Small intestine (tissue), 7 donors: ENCODE measurements around the gene CCL27. TPM values are rescaled to one million over a fixed set of nuclear protein-coding genes. Genes with fewer than 3 reads are reported as not detected.

Source experiments
- DNase-seq, 2 donors: peaks; one replicate each; pipeline versions ENCODE4 v3.0.0 to v3.0.0-alpha.2; 2013
- FAIRE-seq: peaks from 2 replicates; lab custom pipeline; 2012; peaks lifted over from hg19 to GRCh38; lab: Jason Lieb, UNC
- H3K27ac ChIP-seq, 3 donors: one replicate each; pipeline ENCODE4 v1.5.1; 2013; ENCODE audit warnings: low read length in 2 of 3, mild to moderate bottlenecking in 2 of 3, control low read depth in 1 of 3, inconsistent platforms in 1 of 3, low read depth in 1 of 3, moderate library complexity in 1 of 3
- H3K27me3 ChIP-seq, 3 donors: one replicate each; pipeline ENCODE4 v1.6.1; 2013; ENCODE audit warnings: low read length in 3 of 3, inconsistent platforms in 1 of 3; ENCODE audit not compliant: control insufficient read depth in 3 of 3, insufficient read depth in 3 of 3
- H3K36me3 ChIP-seq, 3 donors: one replicate each; pipeline ENCODE4 v1.6.1; 2013; ENCODE audit warnings: low read length in 3 of 3, inconsistent platforms in 1 of 3, low read depth in 1 of 3, mild to moderate bottlenecking in 1 of 3, moderate library complexity in 1 of 3; ENCODE audit not compliant: control insufficient read depth in 3 of 3, insufficient read depth in 2 of 3
- H3K4me1 ChIP-seq, 3 donors: one replicate each; pipeline ENCODE4 v1.6.1; 2013; ENCODE audit warnings: low read length in 2 of 3, inconsistent platforms in 1 of 3, low read depth in 1 of 3, mild to moderate bottlenecking in 1 of 3, moderate library complexity in 1 of 3; ENCODE audit not compliant: control insufficient read depth in 3 of 3, insufficient read depth in 2 of 3
- H3K4me3 ChIP-seq, 3 donors: one replicate each; pipeline ENCODE4 v1.5.1; 2013; ENCODE audit warnings: low read length in 3 of 3, control low read depth in 1 of 3, inconsistent platforms in 1 of 3, low read depth in 1 of 3, mild to moderate bottlenecking in 1 of 3, moderate library complexity in 1 of 3
- H3K9me3 ChIP-seq, 2 donors: one replicate each; pipeline ENCODE4 v1.6.1; 2013; ENCODE audit warnings: low read depth in 1 of 2, low read length in 1 of 2; ENCODE audit not compliant: control insufficient read depth in 2 of 2, insufficient read depth in 1 of 2
- WGBS, 3 donors: extraction: QIAGEN DNeasy Blood & Tissue Kit; methylation state at CpG; one replicate each; pipeline ENCODE4 v1.1.7; 2013; 5-methylcytosine and 5-hydroxymethylcytosine counted together
- polyA plus RNA-seq, 4 donors: library from polyadenylated mRNA; stranded (reverse) in 3 of 4; unstranded in 1 of 4; fragments of 200-250 nt in 3 of 4; fragments of 120-200 nt in 1 of 4; gene quantifications; one replicate each; pipeline versions ENCODE4 v1.2.1 to v1.2.3, GENCODE V29; 2013
- donor health status: healthy with polysubstance abuse.
- donor health status: control.
- donor health status: control.
- donor health status: Bipolar disorder and iron deficiency.
- donor health status: healthy.

Gene CCL27
- polyA plus RNA-seq, 4 donors = 0.09 to 0.89 (median 0.24) TPM; not detected in 1

DNA sequence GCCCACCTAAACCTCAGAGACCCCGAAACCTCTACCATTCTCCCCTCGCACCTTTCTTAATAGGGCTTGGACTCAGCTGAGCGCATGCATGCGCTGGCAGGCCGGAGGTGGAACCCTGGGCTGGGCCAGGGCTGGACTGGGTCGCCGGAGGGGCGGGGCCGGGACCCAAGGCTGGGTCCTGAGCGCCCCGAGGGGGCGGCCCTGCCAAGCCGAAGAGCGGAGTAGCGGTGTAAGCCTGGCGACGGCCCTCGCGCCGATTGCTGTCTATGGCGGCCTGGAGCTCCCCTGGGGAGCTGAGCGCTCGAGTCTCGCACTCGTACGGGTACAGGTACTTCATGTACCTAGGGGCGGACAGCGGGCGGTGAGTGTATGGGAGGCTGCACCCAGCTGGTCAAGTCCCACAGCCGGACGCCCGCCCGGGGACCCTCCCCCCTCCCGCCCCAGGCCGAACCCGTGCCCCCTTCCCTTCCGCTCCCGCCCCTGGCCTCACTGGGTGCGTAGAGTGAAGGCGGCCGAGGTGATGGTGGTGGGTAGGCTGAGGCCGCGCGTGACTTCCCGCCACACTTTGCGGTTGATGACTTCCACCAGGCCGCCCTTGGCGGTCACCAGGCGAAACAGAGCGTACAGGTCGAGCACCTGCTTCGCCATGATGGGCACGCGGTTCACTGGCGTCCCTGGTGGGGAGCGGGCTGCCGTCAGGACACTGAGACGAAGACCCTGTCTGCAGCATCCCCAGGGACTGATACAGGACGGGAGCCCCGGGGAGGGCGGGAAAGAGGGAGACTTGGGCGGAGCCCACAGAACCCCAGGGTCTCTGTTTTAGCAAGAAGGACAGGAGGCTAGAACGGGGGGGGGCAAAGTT, 38.9 kb downstream of the CCL27 start:
- H3K36me3 ChIP-seq = no peaks in the 10 kb centered on the region
- H3K9me3 ChIP-seq = peaks cover 0 to 2% of the 10 kb centered on the region in 2 donors
- peak in 1 of 2 donors; percentile 29 for DNase-seq
- no peak for FAIRE-seq
- 7 to 18% (median 17%) methylated on average over 54 to 63 of the region's 63 CpGs for WGBS, 3 donors
- peaks cover 0 to 30% (median 4%) of the 10 kb centered on the region in 3 donors for H3K4me1 ChIP-seq
- no peak overlapping the region for H3K27ac ChIP-seq
- H3K27me3 ChIP-seq = peaks cover 0 to 78% (median 46%) of the 10 kb centered on the region in 3 donors
- H3K4me3 ChIP-seq = no peak overlapping the region

DNA sequence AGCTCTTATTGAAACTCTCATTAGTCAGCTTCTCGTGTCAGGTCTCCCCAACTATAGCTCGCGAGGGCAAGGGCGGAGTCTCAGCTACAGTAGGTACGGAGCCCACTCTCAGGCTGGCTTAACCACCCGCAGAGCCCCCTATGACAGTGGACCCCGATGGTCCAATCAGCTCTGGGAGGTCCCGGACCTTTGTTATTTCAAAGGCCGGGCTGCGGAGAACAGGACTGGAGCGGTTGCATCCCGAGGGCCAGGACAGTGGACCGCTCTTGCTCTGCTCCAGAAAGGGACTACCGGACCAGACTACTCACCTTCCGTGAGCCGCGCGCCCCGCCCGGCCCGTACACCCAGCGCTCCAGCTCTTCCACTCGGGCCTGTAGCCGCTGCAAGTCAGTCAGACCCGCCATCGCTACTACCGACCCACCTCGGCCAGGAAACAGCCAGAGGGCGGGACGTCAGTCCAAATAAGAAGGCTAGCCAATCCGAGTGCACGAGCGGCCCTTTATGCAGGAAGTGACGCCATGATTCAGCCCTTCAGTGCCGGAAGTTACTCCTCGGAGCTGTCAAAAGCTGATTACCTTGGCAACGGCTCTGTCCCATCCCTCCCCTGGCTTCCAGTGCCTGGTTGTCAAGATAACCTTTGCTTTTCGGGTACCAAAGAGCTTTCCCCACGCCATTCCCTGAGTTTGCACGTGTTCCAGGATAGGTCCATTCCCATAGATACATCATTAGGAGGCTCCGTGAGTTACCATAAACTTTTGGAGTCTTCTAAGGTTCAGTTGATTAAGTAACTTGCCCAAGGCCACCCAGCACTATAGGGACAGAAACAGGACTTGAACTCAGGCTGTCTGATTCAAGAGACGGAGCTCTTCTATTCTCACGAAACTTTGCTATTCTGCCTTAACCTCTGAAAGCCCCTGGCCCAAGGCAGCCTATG, 42.1 kb downstream of the CCL27 start, which contains the start of gene DCTN3:
DCTN3 (minus strand) TSS at position 435 of the 934 bp plus-strand sequence; CDS start at position 404, 31 bp downstream.
- WGBS, 3 donors = 3 to 5% (median 4%) methylated on average over 43 of the region's 43 CpGs

DNA sequence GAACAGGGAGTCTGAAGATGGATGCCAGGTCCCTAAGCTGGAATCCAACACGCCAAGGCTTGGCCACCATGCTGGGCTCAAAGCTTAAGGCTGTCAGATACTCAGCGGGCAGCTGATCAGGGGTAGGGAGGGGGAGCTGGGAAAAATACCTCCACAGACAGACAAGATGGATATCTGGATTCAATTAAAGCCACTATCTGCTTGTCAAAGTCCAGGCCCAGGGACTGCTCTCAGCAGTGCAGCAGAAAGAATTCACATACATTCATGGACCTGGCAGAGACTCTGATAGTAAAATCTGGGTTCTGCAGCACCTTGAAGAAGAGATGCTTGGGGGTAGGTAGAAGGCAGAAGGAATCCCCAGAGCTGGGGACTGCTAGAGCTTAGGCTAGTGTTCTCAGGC, 47.3 kb downstream of the CCL27 start:
- no peak for FAIRE-seq
- peaks cover 8 to 48% (median 17%) of the 10 kb centered on the region in 3 donors for H3K36me3 ChIP-seq
- no peak overlapping the region for H3K27ac ChIP-seq
- H3K4me1 ChIP-seq = peaks cover 0 to 28% (median 10%) of the 10 kb centered on the region in 3 donors
- H3K4me3 ChIP-seq = no peak overlapping the region
- H3K9me3 ChIP-seq = no peaks in the 10 kb centered on the region
- 95% methylated on average over 2 of the region's 2 CpGs for WGBS, 3 donors
- DNase-seq = no peak
- no peaks in the 10 kb centered on the region for H3K27me3 ChIP-seq

More for the DNA sequence above, 42.1 kb downstream of the CCL27 start, which contains the start of gene DCTN3:
- Histone ChIP-seq H3K4me1 (peaks cover 0 to 24% (median 4%) of the 10 kb centered on the region in 3 donors), H3K27ac (peak within 1 kb of the TSS in 2 of 3 donors; percentile 17 to 61), H3K27me3 (peaks cover 0 to 46% (median 24%) of the 10 kb centered on the region in 3 donors), H3K9me3 (peaks cover 0 to 2% of the 10 kb centered on the region in 2 donors), H3K36me3 (peaks cover 6 to 24% (median 17%) of the 10 kb centered on the region in 3 donors), H3K4me3 (peak within 1 kb of the TSS; percentile 69 to 100 (median 78))
- DNase-seq = peak; percentile 95 to 96
- FAIRE-seq = no peak

- Histone ChIP-seq H3K27me3 (no peaks in the 10 kb centered on the region), H3K27ac (no peak overlapping the region), H3K4me3 (peak overlapping the region; percentile 40 to 86 (median 75)), H3K4me1 (peaks cover 0 to 22% (median 6%) of the 10 kb centered on the region in 3 donors), H3K36me3 (peaks cover 8 to 46% (median 11%) of the 10 kb centered on the region in 3 donors), H3K9me3 (no peaks in the 10 kb centered on the region)
- 1 to 2% (median 1%) methylated on average over 15 of the region's 15 CpGs for WGBS, 3 donors
- FAIRE-seq = no peak
- peak; percentile 82 to 86 for DNase-seq
Observed at GRCh38 chr9:34612788-34613390, 49.6 kb downstream of the CCL27 start.

Other genes with a start within 250 kb of the CCL27 start
- gene FAM219A, start 204.1 kb downstream of the CCL27 start, polyA plus RNA-seq = 1 to 10 TPM; 2.7 to 9.0 (median 4.5) TPM
- gene DNAI1, start 203.9 kb downstream of the CCL27 start, polyA plus RNA-seq = under 1 TPM in 1 of 4 donors, not detected in 3; 0.22 TPM
- gene ENHO, start 139.7 kb downstream of the CCL27 start, polyA plus RNA-seq = 1 to 10 TPM; 1.8 to 8.9 (median 5.1) TPM
- gene CNTFR, start 72.9 kb downstream of the CCL27 start, polyA plus RNA-seq = 1 to 10 TPM; 1.1 to 9.3 (median 5.9) TPM
- 10 to 100 TPM; 41.2 to 93.7 (median 72.4) TPM for gene RPP25L, start 50.6 kb downstream of the CCL27 start, polyA plus RNA-seq
- gene DCTN3, start 42.2 kb downstream of the CCL27 start, polyA plus RNA-seq = 10 to 100 TPM; 55.7 to 92.9 (median 85.9) TPM
- gene ARID3C, start 33.6 kb downstream of the CCL27 start, polyA plus RNA-seq = under 1 TPM in 2 of 4 donors, not detected in 2; 0.03 to 0.04 TPM
- gene SIGMAR1, start 24.9 kb downstream of the CCL27 start, polyA plus RNA-seq = 10 to 100 TPM; 41.4 to 88.8 (median 68.5) TPM
- gene GALT, start 16.0 kb downstream of the CCL27 start, polyA plus RNA-seq = 100 to 1,000 TPM in 1 of 4 donors, 10 to 100 TPM in 3; 37.4 to 106 (median 65.2) TPM
- 10 to 100 TPM; 10.3 to 40.0 (median 25.3) TPM for gene IL11RA, start 10.5 kb downstream of the CCL27 start, polyA plus RNA-seq
- 1 to 10 TPM in 2 of 4 donors, not detected in 2; 5.5 to 7.6 TPM for gene CCL19, start 28.6 kb upstream of the CCL27 start, polyA plus RNA-seq
- 100 to 1,000 TPM in 1 of 4 donors, 10 to 100 TPM in 2, 1 to 10 TPM in 1; 2.2 to 286 (median 26.7) TPM for gene CCL21, start 47.5 kb upstream of the CCL27 start, polyA plus RNA-seq